ENCODE data around the gene REEP5.
A peak's percentile ranks its signal among the peaks of the same experiment; 100 is the strongest.
"Not testable (repeated sequence)": the region's sequence is repeated elsewhere in the genome, so short reads cannot be mapped to it uniquely, and the experiment has no call there.

The REEP5 gene

GRCh38 chr5:112860571-112860928, 61.5 kb downstream of the REEP5 start:
- Histone ChIP-seq H3K4me3 (ENCODE audit: low read depth in 1 of 2, low read length in 2 of 2) (peak overlapping the region; percentile 55 to 96), H3K9ac (ENCODE audit: low read length) (peak overlapping the region; percentile 95), H3K36me3 (ENCODE audit: insufficient read depth, low read length) (peaks cover 19% of the 10 kb centered on the region), H3K4me1 (ENCODE audit: insufficient read depth, low read length) (peaks cover 26% of the 10 kb centered on the region), H3K27ac (ENCODE audit: low read depth, low read length) (peak overlapping the region; percentile 91)
- H3K27me3 ChIP-seq (ENCODE audit: control insufficient read depth in 1 of 2, insufficient read depth in 2 of 2, low read length in 2 of 2); H3K9me3 ChIP-seq (ENCODE audit: low read length): not testable (repeated sequence)

GRCh38 chr5:112857866-112858265, 64.2 kb downstream of the REEP5 start:
- Histone ChIP-seq H3K36me3 (ENCODE audit: insufficient read depth, low read length) (peaks cover under 1% of the 10 kb centered on the region), H3K9ac (ENCODE audit: low read length) (no peak overlapping the region), H3K9me3 (ENCODE audit: low read length) (no peaks in the 10 kb centered on the region), H3K27ac (ENCODE audit: low read depth, low read length) (no peak overlapping the region), H3K4me3 (ENCODE audit: low read depth in 1 of 2, low read length in 2 of 2) (no peak overlapping the region), H3K4me1 (ENCODE audit: insufficient read depth, low read length) (peaks cover 17% of the 10 kb centered on the region), H3K27me3 (ENCODE audit: control insufficient read depth in 1 of 2, insufficient read depth in 2 of 2, low read length in 2 of 2) (no peaks in the 10 kb centered on the region)

DNA sequence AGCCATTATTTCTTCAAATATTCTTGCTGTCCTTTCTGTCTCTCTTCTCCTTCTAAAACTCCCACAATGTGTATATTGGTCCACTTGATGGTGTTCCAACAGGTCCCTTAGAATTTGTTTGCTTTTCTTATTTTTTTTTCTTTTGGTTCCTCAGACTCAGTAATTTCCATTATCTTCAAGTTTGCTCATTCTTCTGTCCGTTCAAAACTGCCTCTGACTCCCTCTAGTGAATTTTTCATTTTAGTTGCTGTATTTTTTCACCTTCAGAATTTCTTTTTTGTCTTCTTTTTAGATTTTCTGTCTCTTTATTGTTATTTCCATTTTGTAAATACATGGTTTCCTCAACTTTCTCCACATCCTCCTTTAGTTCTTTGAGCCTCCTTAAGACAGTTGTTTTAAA, 67.4 kb downstream of the REEP5 start:
- no peaks in the 10 kb centered on the region for H3K4me1 ChIP-seq (ENCODE audit: insufficient read depth, low read length)
- H3K4me3 ChIP-seq (ENCODE audit: low read depth in 1 of 2, low read length in 2 of 2) = no peak overlapping the region
- no peaks in the 10 kb centered on the region for H3K9me3 ChIP-seq (ENCODE audit: low read length)
- no peaks in the 10 kb centered on the region for H3K27me3 ChIP-seq (ENCODE audit: control insufficient read depth in 1 of 2, insufficient read depth in 2 of 2, low read length in 2 of 2)
- no peak overlapping the region for H3K27ac ChIP-seq (ENCODE audit: low read depth, low read length)
- no peak overlapping the region for H3K9ac ChIP-seq (ENCODE audit: low read length)
- no peaks in the 10 kb centered on the region for H3K36me3 ChIP-seq (ENCODE audit: insufficient read depth, low read length)

- H3K27ac ChIP-seq (ENCODE audit: low read depth, low read length) = no peak overlapping the region
- H3K9me3 ChIP-seq (ENCODE audit: low read length) = no peaks in the 10 kb centered on the region
- H3K4me1 ChIP-seq (ENCODE audit: insufficient read depth, low read length) = no peaks in the 10 kb centered on the region
- no peaks in the 10 kb centered on the region for H3K36me3 ChIP-seq (ENCODE audit: insufficient read depth, low read length)
- H3K4me3 ChIP-seq (ENCODE audit: low read depth in 1 of 2, low read length in 2 of 2) = no peak overlapping the region
- no peaks in the 10 kb centered on the region for H3K27me3 ChIP-seq (ENCODE audit: control insufficient read depth in 1 of 2, insufficient read depth in 2 of 2, low read length in 2 of 2)
- no peak overlapping the region for H3K9ac ChIP-seq (ENCODE audit: low read length)
Measured at GRCh38 chr5:112849912-112850311, 72.1 kb downstream of the REEP5 start.

- Histone ChIP-seq H3K4me3 (ENCODE audit: low read depth in 1 of 2, low read length in 2 of 2) (no peak overlapping the region), H3K27me3 (ENCODE audit: control insufficient read depth in 1 of 2, insufficient read depth in 2 of 2, low read length in 2 of 2) (no peaks in the 10 kb centered on the region), H3K36me3 (ENCODE audit: insufficient read depth, low read length) (no peaks in the 10 kb centered on the region), H3K27ac (ENCODE audit: low read depth, low read length) (no peak overlapping the region), H3K9me3 (ENCODE audit: low read length) (no peaks in the 10 kb centered on the region), H3K9ac (ENCODE audit: low read length) (no peak overlapping the region), H3K4me1 (ENCODE audit: insufficient read depth, low read length) (no peaks in the 10 kb centered on the region)
Measured at GRCh38 chr5:112848116-112848811, 73.8 kb downstream of the REEP5 start.

DNA sequence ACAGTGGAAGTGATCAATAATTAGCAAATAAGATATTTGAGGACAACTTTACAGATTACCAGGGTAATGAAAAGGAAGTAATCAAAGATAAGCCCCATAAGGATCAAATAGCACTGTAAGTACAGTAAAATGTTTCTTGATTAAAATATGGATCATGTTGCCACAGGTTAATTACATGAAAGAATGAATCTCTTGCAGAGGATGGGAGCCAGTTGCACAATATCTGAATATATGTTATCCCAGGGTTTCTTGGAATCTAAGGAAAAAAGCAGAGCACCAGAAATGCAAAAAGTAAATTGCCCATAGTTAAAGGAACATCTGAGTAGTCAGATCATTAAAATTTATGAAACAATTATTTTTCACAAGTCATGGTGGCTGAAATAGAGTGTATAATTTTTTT, 74.7 kb downstream of the REEP5 start:
- Histone ChIP-seq H3K9ac (ENCODE audit: low read length) (no peak overlapping the region), H3K4me1 (ENCODE audit: insufficient read depth, low read length) (no peaks in the 10 kb centered on the region), H3K9me3 (ENCODE audit: low read length) (no peaks in the 10 kb centered on the region), H3K36me3 (ENCODE audit: insufficient read depth, low read length) (no peaks in the 10 kb centered on the region), H3K4me3 (ENCODE audit: low read depth in 1 of 2, low read length in 2 of 2) (no peak overlapping the region), H3K27ac (ENCODE audit: low read depth, low read length) (no peak overlapping the region), H3K27me3 (ENCODE audit: control insufficient read depth in 1 of 2, insufficient read depth in 2 of 2, low read length in 2 of 2) (no peaks in the 10 kb centered on the region)

GRCh38 chr5:112846556-112846955, 75.5 kb downstream of the REEP5 start:
- no peaks in the 10 kb centered on the region for H3K36me3 ChIP-seq (ENCODE audit: insufficient read depth, low read length)
- H3K9me3 ChIP-seq (ENCODE audit: low read length) = no peaks in the 10 kb centered on the region
- H3K4me1 ChIP-seq (ENCODE audit: insufficient read depth, low read length) = no peaks in the 10 kb centered on the region
- H3K27me3 ChIP-seq (ENCODE audit: control insufficient read depth in 1 of 2, insufficient read depth in 2 of 2, low read length in 2 of 2) = no peaks in the 10 kb centered on the region
- H3K4me3 ChIP-seq (ENCODE audit: low read depth in 1 of 2, low read length in 2 of 2) = no peak overlapping the region
- no peak overlapping the region for H3K27ac ChIP-seq (ENCODE audit: low read depth, low read length)
- H3K9ac ChIP-seq (ENCODE audit: low read length) = no peak overlapping the region

GRCh38 chr5:112844489-112844888, 77.5 kb downstream of the REEP5 start:
- Histone ChIP-seq H3K4me1 (ENCODE audit: insufficient read depth, low read length) (no peaks in the 10 kb centered on the region), H3K27me3 (ENCODE audit: control insufficient read depth in 1 of 2, insufficient read depth in 2 of 2, low read length in 2 of 2) (no peaks in the 10 kb centered on the region), H3K9ac (ENCODE audit: low read length) (no peak overlapping the region), H3K9me3 (ENCODE audit: low read length) (no peaks in the 10 kb centered on the region), H3K4me3 (ENCODE audit: low read depth in 1 of 2, low read length in 2 of 2) (no peak overlapping the region), H3K27ac (ENCODE audit: low read depth, low read length) (no peak overlapping the region), H3K36me3 (ENCODE audit: insufficient read depth, low read length) (peaks cover 6% of the 10 kb centered on the region)

- H3K9me3 ChIP-seq (ENCODE audit: low read length) = no peaks in the 10 kb centered on the region
- H3K4me3 ChIP-seq (ENCODE audit: low read depth in 1 of 2, low read length in 2 of 2) = no peak overlapping the region
- no peaks in the 10 kb centered on the region for H3K27me3 ChIP-seq (ENCODE audit: control insufficient read depth in 1 of 2, insufficient read depth in 2 of 2, low read length in 2 of 2)
- no peaks in the 10 kb centered on the region for H3K4me1 ChIP-seq (ENCODE audit: insufficient read depth, low read length)
- H3K27ac ChIP-seq (ENCODE audit: low read depth, low read length) = no peak overlapping the region
- no peak overlapping the region for H3K9ac ChIP-seq (ENCODE audit: low read length)
- H3K36me3 ChIP-seq (ENCODE audit: insufficient read depth, low read length) = peaks cover 35% of the 10 kb centered on the region
Measured at GRCh38 chr5:112833971-112834370, 88.1 kb downstream of the REEP5 start.

DNA sequence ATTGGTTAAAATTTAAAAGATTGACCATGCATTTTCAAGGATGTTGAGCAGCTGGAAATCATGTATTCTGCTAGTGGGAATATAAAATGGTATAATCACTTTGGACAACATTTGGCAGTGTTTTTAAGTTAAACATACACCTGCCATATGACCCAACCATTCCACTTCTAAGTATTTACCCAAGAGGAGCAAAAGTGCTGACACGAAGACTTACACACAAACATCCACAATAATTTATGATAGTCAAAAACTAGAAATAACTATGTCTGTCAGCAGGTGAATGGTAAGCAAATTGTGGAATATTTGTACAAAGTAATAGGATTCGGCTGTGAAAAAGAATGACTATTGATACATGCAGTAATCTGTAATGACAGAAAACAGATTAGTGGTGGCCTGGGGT, 91.6 kb downstream of the REEP5 start:
- Histone ChIP-seq H3K9me3 (ENCODE audit: low read length) (no peaks in the 10 kb centered on the region), H3K4me3 (ENCODE audit: low read depth in 1 of 2, low read length in 2 of 2) (no peak overlapping the region), H3K4me1 (ENCODE audit: insufficient read depth, low read length) (no peaks in the 10 kb centered on the region), H3K36me3 (ENCODE audit: insufficient read depth, low read length) (peaks cover 37% of the 10 kb centered on the region), H3K27me3 (ENCODE audit: control insufficient read depth in 1 of 2, insufficient read depth in 2 of 2, low read length in 2 of 2) (no peaks in the 10 kb centered on the region), H3K9ac (ENCODE audit: low read length) (no peak overlapping the region), H3K27ac (ENCODE audit: low read depth, low read length) (no peak overlapping the region)

All from muscle layer of colon (tissue), 2 donors.